Hindlimb muscle (tissue), 1 donor: ENCODE measurements around the gene HOXB3. TPM values are rescaled to one million over a fixed set of nuclear protein-coding genes. Genes with fewer than 3 reads are reported as not detected.

Source experiments
- DNase-seq: peaks from one replicate; pipeline ENCODE4 v3.0.0-alpha.2; 2013
- polyA plus RNA-seq: library from polyadenylated mRNA; unstranded; fragments of 120-200 nt; gene quantifications from one replicate; pipeline ENCODE4 v1.2.1, GENCODE V29; 2013; ENCODE audit not compliant: insufficient read length

HOXB3 gene
- polyA plus RNA-seq, 1 donor, result 9.1 TPM

DNA sequence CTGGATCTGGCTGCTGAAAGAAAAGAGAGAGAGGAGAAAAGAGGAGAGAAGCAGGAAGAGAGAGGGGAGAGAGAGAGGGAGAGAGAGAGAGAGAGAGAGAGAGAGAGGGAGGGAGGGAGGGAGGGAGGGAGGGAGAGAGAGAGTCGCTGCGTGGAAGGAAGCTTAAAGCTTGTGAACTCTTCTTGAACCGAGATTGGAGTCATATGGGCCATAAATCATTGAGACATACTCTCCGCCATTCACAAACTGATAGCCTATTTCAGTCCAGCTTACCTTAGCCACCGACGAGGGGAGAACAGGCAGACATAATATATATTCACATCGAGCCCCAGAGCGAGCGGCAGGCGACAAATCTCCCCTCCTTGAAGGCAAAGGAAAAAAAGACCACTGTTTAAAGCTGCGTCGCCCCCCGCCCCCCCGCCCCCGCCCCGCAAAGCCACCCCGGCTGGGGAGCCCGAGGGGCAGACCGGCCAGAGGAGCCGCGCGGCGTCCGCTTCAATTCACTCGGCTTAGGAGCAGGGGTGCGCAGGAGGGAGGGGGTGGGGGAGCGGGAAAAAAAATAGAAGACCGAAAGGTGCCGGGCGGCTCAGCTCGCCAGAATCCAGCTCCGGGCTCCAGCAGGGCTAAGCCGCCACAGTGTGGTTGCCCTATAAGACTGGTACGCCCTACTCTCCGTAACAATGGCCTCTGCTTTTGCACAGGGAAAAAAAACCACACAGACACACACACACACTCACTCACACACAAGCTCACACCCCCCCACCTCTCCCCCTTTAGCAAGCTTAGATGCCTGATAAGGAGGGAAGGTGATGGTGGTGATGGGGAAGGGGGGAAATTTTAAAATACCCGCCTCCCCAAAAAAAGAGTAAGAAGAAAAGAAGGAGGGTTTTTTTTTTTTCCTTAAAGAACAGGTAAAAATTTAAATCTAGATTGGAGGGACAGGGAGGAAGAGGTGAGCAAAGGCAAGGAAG is 34.5 kb downstream of the HOXB3 start:
- DNase-seq, result no peak

DNA sequence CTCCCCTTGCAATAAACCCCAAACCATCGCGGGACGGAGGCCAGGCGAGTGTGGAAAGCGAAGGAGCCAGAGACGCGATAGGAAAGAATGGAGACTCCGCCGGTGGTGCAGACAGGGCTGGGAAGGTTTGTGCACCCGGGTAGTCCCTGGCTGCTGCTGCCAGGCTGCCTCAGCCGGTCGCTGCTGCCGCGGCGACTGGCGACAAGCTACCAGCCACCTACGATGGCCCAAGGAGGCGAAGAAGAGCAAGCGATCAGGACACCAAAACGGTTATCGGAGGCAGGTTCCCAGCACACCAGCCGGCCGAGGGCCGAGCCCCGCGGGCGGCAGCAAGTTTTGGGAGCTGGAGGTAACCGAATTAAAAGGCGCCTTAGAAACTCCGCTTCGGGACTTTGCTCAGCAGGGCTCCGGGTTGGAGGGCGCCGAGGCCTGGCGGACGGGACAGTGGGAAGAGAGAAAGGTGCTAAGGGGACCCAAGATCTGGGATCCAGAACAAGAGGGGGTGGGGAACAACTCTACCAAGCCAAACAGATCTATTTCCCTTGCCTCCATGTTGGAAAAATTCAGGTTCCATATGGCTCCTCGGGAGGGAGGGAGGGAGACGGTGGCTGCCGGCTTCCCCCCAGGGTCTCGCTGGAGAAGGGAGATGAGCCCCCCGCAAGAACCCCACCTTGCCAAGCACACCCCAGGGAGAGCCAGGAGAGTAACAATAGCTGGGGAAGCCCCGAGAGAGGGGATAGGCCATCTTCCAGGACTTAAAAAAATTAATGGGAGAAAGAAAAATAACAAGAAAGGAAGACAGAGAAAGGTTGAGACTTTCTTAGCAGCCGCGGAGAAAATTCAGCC is 35.4 kb downstream of the HOXB3 start:
- DNase-seq, result no peak

DNA sequence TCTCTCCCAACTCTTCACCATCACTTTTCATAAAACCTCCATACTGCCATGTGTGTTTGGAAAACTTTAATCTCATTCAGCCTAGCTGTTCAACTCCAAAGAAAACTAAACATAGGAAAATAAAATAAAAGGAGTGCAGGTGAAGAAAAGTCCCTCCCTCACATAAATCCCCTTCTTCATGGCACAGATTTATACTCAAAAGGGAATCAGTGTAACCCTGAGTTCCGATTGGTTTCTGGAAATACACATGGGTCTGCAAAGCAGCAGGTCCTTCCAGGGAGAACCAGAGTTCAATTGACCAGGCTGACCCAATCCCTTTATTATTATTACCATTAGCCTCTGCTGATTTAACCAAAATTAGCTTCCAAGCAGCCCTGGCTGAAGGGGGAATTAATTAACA is 36.2 kb downstream of the HOXB3 start:
- no peak for DNase-seq

DNA sequence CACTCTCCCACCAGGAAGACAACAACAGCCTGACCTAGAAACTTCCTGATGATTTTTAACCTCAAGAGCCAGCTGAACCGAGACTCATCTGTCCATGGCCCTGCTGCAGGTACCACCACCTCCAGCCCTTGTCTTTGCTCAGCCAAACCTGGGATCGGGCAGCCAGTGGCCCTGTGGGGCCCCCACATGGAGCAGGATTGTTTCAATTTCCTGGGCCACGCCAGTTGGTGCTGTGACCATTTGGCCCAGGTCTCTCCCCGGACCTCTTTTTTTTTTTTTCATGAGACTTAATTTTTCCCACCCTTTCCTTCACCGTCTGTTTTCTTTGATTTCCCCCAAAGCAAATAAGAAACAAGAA is 36.9 kb downstream of the HOXB3 start:
- no peak for DNase-seq

DNA sequence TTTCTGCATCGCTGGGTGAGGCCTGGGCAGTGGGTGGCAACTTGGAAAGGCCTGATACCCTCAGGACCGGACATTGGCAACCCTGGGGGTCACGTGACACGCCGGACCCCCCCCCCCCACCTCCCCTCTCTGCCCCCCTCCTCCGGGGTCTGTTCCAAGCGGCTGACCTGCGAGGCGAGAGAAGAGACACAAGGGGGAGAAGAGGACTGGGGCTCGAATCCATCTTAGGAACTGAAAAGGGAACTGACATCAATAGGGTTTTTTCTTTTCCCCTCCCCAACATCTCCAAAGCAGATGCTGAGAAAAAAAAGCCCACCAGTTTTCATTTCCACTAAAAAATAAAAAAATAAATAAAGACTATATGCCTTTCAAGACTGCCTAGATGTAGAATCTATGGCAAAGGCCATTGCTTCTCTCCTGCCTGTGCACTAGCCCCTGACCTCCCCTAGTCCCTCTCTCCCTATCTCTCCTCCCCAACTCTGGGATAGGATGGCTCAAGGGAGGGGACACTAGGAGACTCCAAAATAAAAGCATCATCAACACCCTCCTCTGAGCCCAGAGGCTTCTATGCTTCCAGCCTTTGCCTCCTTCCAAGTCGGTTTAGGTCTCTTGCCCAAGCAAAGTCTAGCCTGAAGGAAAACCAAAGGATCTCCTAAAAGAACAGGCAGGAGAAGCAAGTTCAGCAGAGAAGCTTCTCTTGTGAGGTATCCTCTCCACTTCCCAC is 37.4 kb downstream of the HOXB3 start:
- DNase-seq, result no peak

DNA sequence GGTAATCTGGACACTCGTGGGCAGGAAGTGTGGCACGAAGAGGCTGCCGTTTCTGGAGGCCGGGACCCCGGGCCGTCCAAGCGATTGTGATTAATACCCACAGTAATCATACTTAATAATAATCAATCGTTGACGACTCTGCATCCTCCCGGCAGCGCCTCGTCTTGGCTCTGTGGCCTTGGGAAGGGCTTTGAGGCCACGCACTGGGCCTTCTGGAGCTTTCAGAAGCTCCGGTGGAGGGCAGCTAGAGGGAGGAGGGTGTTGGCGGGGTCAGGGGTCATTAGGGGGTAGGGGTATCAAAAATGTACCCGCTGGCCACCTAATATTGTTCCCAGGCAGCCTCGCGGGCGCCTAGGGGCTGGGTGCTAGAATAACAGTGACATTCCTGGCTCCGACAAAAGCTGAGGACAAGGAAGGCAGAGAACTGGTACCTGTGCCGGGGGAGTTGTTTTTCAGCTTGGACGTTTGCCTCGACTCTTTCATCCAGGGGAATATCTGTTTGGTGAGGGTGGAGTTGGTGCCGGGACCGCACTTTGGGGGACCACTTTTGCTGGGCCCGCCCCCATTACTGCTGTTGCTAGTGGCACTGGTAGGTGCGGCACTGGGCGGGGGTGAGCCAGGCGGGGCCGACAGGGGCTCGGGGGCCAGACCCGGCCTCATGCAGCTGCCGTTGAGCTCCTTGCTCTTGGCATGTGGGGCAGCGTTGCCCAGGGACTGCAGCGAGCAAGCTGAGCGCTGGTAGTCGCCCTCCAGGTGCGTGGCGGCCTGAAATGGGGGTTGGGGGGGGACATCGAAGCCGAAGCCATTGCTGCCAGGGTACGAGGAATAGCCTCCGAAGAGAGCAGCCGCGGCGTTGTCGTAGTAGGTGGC is 38.2 kb downstream of the HOXB3 start:
- no peak for DNase-seq

DNA sequence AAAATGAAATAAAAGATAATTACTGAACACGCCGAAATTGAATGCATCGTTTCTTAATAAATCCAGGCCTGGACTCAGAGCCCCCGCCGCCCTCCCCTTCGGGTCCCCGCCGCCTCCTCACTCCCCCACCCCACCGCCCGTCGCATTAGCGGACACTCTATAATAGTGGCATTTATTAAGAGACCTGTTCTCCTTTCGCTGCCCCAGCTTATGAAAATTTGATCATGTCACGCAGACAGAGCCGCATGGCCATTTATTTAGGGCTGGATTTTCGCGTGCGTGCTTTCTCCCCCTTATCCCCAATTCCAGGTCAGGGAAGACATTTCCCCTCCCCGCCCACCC is 38.9 kb downstream of the HOXB3 start:
- no peak for DNase-seq

DNA sequence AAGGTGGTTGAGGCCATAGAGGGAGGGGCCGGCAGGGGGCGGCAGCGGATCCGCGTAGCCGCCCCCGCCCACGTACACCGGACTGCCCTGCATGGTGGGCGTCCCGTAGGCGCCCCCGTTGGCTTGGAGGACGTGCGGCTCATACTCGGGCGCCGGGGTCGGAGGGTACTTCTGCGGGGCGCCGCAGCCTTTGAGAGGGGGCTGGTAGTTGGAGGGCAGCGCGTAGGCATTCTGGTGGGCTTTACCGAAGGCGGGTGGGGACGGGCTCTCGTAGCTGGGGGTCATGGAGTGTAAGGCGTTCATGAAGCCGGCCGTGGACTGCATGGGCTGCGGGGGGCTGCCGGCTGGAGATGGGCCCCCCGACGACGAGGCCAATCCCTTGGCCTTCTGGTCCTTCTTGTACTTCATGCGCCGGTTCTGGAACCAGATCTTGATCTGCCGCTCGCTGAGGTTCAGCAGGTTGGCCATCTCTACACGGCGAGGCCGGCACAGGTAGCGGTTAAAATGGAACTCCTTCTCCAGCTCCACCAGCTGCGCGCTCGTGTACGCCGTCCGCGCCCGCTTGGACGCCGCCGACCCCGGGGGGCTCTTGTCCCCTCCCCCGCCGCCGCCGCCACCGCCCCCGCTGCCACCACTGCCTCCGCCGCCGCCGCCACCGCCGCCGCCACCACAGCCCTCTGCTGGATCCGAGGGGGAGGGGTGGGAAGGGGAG is 39.4 kb downstream of the HOXB3 start:
- DNase-seq, result no peak

DNA sequence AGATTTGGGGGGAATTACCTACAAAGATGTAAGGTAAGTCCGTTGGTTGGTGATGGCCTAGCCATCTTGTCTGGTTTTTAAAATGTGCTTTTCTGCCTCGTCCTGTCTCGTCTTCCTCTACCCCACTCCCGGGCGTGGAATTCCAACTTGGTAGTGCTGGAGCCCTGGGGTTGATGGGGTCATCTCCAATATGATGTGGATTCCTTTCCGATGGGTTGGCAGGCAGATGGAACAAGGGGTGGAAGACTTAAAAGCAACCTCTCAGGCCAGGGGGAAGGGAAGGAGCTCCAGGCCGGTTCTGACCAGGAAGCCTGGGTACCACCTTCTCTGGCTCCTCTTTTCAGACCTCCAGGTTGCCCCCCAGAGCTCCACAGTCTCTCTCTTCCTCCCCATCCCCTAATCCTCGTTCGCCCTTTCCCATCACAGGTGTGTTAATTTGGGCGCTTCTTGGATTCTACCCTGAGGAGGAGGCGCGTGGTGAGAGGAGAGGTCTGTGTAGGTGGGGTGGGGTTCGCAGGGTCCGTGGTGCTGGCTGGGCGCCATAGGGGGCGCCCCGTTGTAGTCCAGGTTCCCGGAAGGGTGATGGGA is 40.0 kb downstream of the HOXB3 start:
- no peak for DNase-seq

DNA sequence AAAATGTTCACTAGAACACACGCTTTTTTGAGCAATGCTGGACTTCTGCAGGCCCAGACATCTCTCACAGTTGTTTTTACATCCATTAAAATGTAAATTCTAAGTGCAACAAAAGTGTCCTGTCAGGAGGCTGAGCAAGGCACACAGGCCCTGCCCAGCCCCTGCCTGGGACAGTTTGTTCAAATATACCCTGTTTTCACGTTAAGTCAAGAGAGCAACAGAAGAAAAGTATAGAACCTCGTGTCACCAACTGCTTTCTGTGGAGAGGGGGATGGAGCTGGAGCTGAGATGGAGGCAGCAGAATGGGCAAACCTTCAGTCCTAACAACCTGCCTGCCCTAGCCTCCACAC is 40.8 kb downstream of the HOXB3 start:
- no peak for DNase-seq

DNA sequence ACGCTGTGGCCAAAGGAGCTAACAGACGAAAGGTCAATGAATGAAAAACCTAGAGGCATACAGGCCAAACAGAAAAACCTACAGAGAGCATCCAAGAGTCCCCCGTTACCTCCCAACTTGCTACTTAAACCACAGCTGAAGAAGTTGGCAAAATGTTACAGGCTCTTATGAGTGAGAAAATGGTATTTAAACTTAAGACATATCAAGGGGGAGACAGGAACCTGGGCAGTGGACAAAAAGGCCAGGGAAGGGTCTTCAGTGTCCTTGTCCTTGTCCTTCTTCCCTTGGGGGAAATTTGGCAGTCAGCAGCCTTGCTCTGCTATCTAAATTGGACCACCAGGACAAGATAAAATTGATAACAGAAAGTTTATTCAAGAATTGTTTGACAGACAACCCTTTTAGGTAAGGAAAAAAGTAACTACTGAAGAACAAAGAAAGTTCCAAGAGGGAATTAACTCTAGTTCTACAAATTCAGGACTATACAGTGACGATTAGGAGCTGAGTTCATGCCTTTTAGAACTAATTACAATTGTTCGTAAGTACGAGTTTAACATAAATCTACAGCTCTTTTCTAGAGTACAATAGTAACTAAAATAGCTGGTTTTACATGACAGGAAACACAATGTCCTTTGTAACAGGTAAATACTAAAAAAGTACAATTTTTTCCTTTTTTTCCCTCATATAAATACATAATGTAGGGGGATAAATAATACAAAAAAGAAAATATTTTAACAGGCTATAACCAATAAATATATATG is 41.3 kb downstream of the HOXB3 start:
- DNase-seq, result no peak

DNA sequence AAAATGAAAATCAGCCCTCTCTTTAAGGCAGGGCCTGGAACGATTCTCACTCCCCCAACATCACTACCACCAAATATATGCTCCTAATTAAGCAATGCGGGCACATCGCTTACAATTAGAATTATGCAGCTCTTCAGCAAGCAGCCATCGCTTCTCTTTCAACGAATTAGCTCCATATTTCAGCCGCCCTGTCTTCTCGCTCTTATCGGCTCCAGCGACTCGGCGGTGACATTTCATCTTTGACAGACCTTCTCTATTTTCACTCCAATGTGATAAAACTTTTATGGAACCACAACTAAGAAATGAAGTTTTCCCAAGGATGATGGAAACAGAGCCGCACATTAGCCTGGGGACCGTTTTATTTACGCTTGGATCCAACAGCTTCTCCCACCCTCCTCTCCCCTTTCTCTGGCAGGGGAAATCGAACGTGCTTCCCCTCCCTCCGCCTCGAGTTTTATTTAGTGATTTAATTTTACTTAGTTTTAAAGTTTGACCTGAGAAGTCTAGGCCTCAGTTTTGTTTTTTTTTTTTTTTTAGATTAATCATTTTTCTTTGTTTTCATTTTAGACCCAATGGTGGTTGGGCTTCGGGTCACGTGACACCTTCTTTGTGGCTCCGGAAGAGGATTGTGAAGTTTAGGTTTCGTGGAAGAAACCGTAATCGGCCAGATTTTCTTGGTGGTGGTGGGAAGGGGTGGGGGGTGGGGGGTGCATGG is 42.1 kb downstream of the HOXB3 start:
- no peak for DNase-seq

DNA sequence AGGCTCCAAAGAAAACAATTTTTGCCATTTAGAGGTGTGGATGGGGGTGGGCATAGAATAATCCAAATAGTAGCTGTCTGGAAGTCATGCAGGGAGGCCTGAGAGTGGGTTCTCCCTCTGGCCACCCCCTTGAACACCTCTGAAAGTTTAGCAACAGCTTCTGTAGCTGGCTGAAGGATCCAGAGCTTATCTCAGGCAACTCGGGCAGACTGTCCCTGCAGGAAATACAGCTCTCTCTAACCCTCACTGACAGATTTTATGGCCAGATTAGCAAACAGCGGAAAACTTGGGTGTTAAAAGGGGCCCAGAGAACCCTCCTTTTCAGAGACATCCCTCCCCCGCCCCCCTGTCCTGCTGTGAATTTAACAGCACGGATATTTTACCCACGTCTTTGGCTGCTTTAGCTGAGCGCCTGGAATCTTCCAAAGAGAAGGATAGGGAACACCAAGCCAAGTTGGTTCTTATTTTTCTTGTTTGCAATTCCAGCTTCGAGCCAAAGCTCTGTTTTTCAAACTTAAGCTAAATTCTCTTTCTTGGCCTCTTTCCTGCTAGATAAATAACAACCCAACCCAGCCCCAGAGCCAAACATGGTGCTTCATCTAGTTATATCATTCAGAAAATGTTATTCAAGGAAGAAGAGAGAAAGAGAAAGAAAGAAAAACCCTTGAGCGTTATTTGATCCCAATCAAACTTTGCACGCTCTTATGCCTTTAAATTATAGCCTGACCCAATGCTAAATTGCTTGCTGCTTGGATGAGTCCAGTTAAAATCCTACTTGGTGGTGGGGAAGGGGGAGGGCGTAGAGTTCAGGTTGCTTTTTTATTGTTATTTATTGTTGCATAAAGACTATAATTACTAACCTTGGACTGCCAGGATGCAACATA is 42.9 kb downstream of the HOXB3 start:
- no peak for DNase-seq

DNA sequence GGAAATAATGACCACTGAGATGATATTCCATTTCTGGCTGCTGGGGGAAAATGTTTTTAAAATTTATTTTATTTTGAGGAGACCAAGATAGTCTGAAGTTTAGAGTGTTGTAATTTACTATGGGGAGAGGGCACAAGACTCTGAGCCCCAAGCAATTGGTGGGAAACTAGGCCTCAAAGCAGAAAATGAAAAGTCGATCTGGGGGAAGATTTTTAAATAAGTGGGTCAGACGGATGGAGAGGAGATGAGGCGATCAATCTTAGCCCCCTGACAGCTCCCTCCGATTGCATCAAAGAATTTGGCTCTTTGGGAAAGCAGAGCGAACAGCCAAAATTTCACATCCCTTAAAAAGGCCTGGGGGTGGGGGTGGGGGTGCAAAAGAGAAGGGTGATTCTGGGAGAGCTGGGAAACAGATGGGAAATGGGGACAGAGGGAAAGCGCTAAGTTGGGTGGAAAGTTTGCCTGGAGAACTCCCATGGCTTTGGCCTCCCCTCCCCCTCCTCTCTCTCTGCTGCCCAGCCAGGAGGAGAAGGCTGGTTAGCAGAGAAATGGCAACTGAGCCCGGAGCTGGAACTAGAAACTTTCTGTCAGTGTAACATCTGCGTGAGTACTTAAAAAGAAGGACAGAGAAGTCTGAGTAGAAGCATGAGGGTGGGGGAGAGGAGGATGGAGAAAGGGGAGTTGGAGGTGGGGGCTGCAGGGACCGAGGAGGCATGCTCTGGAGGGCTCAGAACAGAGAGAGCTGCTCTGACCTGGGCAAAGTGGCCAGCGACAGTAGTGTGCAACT is 43.7 kb downstream of the HOXB3 start:
- DNase-seq, result no peak

DNA sequence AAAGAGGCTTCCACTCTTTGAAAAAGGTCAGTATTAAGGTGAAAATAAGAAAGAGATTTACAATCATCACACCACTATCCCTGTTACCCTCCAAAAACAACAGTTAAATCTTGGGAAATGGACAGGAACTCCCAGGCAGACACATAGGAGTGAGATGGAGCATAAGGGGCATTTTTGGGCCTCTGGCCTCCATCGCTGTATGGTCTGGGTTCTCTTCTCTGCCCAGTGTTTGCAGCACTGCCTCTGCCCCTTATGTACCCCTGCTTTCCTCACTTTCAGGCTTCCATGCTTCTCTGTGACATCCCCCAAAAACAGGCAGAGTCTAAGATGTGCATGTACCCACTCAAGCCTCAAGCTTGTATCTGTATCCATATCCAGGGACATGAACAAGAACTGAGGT is 44.5 kb downstream of the HOXB3 start:
- DNase-seq, result no peak

DNA sequence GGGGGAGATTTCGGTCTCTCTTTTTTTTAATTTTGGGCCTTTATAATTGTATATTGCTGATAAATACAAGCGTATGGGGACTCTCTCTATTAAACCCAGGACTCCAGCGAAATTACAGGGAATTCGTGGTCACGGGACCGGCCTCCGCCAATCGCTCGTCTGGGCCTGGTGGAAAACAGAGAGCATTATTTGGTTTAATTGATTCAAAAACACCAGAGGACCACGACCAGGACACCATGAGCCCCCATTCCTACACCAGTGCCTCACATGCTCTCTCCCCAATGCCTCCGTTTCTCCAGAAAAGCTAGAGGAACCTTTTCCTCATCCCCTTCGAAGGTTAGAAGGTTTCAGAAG is 45.0 kb downstream of the HOXB3 start, which contains the start of gene HOXB2:
Gene HOXB2, minus strand, starts transcription at position 88 of the 354 bp plus-strand sequence. CDS start 198 bp downstream, outside the sequence.
- DNase-seq, result no peak

DNA sequence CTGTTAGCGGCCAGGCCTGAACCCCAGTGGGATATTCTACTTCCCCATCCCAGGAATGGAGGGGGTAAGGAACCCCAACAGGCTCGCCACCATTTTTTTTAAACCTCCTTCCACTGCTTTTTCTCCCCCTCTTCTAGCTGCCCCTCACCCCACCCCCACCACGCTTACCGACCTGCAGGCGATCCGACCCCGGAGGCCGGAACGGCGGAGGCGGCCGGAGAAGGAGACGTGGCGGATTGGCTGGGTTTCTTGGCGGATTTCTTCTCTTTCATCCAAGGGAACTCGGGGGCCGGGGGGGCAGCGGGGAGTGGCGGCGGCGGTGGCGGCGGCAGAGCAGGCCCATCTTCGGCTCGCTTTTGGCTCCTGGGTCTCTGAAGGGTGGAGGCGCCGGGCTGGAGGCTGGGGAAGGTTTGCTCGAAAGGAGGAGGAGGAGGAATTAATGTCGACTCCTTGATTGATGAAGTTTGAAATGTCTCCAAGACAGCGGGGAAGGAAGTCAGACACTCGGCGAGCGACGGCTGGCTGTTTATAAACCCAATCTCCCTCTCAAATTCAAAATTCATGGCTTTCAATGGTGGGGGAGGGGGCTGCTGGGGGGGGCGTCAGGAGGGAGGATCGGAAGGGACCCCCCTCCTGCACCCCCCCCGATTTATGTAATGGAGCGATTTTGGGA is 45.6 kb downstream of the HOXB3 start:
- DNase-seq, result peak; percentile 68
